NCI-H1417 treated with DMSO at 0.1 percent for 48 hours (cell line): Measurements from ENCODE around the gene ITGA1.
"Not testable (repeated sequence)": the region's sequence is repeated elsewhere in the genome, so short reads cannot be mapped to it uniquely, and the experiment has no call there.

ENCODE experiments used
- DNase-seq: peaks from one replicate; lab custom pipeline; 2025; lab: John Stamatoyannopoulos, UW

ITGA1 gene

GRCh38 chr5:52801329-52801728, 13.6 kb downstream of the ITGA1 start:
- DNase-seq: no peak

- DNase-seq: no peak
These were observed 14.7 kb downstream of the ITGA1 start for GRCh38 chr5:52802272-52802973.

- no peak for DNase-seq
These were observed 15.2 kb downstream of the ITGA1 start for GRCh38 chr5:52802974-52803336.

- no peak for DNase-seq
These were observed 16.7 kb downstream of the ITGA1 start for GRCh38 chr5:52804387-52804791.

GRCh38 chr5:52804981-52805380, 17.3 kb downstream of the ITGA1 start:
- DNase-seq: no peak

GRCh38 chr5:52805615-52806014, 17.9 kb downstream of the ITGA1 start:
- DNase-seq: no peak

- DNase-seq: no peak
These were observed 19.3 kb downstream of the ITGA1 start for GRCh38 chr5:52807037-52807436.

GRCh38 chr5:52807723-52808122, 20.0 kb downstream of the ITGA1 start:
- no peak for DNase-seq

- no peak for DNase-seq
These were observed 20.7 kb downstream of the ITGA1 start for GRCh38 chr5:52808316-52808901.

- no peak for DNase-seq
These were observed 22.2 kb downstream of the ITGA1 start for GRCh38 chr5:52809884-52810283.

- DNase-seq: no peak
These were observed 22.7 kb downstream of the ITGA1 start for GRCh38 chr5:52810426-52810825.

- no peak for DNase-seq
These were observed 23.5 kb downstream of the ITGA1 start for GRCh38 chr5:52811067-52811749.

- no peak for DNase-seq
These were observed 26.8 kb downstream of the ITGA1 start for GRCh38 chr5:52814352-52815148.

GRCh38 chr5:52817818-52818217, 30.1 kb downstream of the ITGA1 start:
- DNase-seq: no peak

- DNase-seq: no peak
These were observed 30.6 kb downstream of the ITGA1 start for GRCh38 chr5:52818360-52818759.

- not testable (repeated sequence) for DNase-seq
These were observed 31.1 kb downstream of the ITGA1 start for GRCh38 chr5:52818807-52819206.

GRCh38 chr5:52821901-52822300, 34.2 kb downstream of the ITGA1 start:
- no peak for DNase-seq

- no peak for DNase-seq
These were observed 34.7 kb downstream of the ITGA1 start for GRCh38 chr5:52822437-52822836.

GRCh38 chr5:52824827-52825226, 37.1 kb downstream of the ITGA1 start:
- no peak for DNase-seq

GRCh38 chr5:52825826-52826225, 38.1 kb downstream of the ITGA1 start:
- DNase-seq: no peak

GRCh38 chr5:52827815-52828214, 40.1 kb downstream of the ITGA1 start:
- DNase-seq: no peak

- DNase-seq: no peak
These were observed 41.9 kb downstream of the ITGA1 start for GRCh38 chr5:52829664-52830063.

GRCh38 chr5:52830650-52831049, 42.9 kb downstream of the ITGA1 start:
- DNase-seq: no peak
